ENCODE measurements around the gene TDRD6.
"Not testable (repeated sequence)": the region's sequence is repeated elsewhere in the genome, so short reads cannot be mapped to it uniquely, and the experiment has no call there.

DNA sequence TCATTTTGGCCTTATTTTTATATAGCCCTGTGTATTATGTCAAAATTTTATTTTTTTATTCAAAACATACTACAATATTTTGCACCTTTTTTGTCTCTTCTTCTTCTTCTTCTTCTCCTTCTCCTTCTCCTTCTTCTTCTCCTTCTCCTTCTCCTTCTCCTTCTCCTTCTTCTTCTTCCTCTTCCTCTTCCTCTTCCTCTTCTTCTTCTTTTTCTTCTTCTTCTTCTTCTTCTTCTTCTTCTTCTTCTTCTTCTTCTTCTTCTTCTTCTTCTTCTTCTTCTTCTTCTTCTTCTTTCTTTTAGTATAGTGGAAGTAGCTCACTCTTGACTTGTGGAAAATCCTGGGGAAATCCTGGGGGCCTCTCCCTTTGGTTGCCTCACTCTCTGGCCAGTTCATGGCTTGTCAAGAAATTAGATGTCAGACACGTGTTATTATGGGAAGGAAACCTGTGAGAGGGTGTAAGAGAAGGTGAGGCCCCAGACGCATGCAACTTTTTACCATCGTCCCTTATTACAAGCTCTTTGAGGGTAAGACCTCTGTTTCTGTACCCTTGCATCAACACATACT lies 56.6 kb downstream of the TDRD6 start:
- TF ChIP-seq EZH2 (IDR thresholded peaks at IDR 0.05; ENCODE audit: low read length, missing control alignments) = not testable (repeated sequence)
- TF ChIP-seq, protein P1, sequence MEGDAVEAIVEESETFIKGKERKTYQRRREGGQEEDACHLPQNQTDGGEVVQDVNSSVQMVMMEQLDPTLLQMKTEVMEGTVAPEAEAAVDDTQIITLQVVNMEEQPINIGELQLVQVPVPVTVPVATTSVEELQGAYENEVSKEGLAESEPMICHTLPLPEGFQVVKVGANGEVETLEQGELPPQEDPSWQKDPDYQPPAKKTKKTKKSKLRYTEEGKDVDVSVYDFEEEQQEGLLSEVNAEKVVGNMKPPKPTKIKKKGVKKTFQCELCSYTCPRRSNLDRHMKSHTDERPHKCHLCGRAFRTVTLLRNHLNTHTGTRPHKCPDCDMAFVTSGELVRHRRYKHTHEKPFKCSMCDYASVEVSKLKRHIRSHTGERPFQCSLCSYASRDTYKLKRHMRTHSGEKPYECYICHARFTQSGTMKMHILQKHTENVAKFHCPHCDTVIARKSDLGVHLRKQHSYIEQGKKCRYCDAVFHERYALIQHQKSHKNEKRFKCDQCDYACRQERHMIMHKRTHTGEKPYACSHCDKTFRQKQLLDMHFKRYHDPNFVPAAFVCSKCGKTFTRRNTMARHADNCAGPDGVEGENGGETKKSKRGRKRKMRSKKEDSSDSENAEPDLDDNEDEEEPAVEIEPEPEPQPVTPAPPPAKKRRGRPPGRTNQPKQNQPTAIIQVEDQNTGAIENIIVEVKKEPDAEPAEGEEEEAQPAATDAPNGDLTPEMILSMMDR (conservative IDR thresholded peaks at IDR 0.05 in 1 of 2, IDR thresholded peaks at IDR 0.05 in 1 of 2; ENCODE audit: low read depth in 1 of 2, low read length in 2 of 2) = not testable (repeated sequence)
